DOHH2 (cell line): ENCODE measurements around the gene SLC38A9.

ENCODE experiments used
- CTCF ChIP-seq: fragments of 200-600 bp; sonication (generic); IDR thresholded peaks from one replicate; pipeline ENCODE4 v1.5.1; 2014; ENCODE audit warnings: antibody characterized with exemption, mild to moderate bottlenecking, low read depth, low read length; ENCODE audit not compliant: poor library complexity, severe bottlenecking
- EZH2phosphoT487 ChIP-seq: fragments of 200-600 bp; sonication (generic); IDR thresholded peaks from 2 replicates; pipeline ENCODE4 v1.6.1; 2017; ENCODE audit warnings: borderline replicate concordance, mild to moderate bottlenecking, antibody characterized with exemption, low read length, moderate library complexity, mixed read lengths

- no peak for TF ChIP-seq EZH2phosphoT487
- no peak for TF ChIP-seq CTCF
These were observed 2.6 kb upstream of the SLC38A9 start for GRCh38 chr5:55714749-55715148.
